Measurements from ENCODE around the gene LRRTM1.

DNA sequence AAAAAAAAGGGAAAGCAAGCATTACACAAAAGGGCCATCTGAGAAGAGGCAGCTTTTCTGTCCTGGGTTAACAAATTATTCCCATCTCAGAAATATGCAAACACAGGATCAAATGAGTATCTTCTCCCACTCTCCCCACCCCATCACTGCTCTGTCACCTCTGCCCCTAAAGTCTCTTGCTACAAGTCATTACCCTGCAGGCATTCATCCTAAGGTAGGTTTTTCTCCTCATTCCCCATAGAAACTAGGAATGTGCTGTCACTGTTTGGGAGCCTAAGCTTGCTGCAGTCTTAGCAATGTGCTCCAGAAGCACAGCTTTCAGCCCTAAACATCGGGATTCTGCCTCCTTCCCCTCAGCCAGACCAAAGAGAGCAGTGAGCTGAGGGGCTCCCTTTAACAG lies 3.6 kb downstream of the LRRTM1 start:
- TF ChIP-seq ZNF629 (tag by site-specific recombination; IDR thresholded peaks at IDR 0.05) (no peak), ZFP41 (tag by site-specific recombination; IDR thresholded peaks at IDR 0.05; ENCODE audit: borderline replicate concordance) (no peak), ZNF350 (tag by site-specific recombination; IDR thresholded peaks at IDR 0.05) (no peak), ZNF274 (IDR thresholded peaks at IDR 0.05; ENCODE audit: low read length) (no peak), ZNF274 (tag by site-specific recombination; IDR thresholded peaks at IDR 0.05; ENCODE audit: borderline replicate concordance) (no peak), ZBTB7A (tag by site-specific recombination; IDR thresholded peaks at IDR 0.05; ENCODE audit: low read depth) (no peak), ZNF394 (tag by site-specific recombination; IDR thresholded peaks at IDR 0.05; ENCODE audit: borderline replicate concordance) (no peak), ZNF121 (tag by site-specific recombination; IDR thresholded peaks at IDR 0.05) (no peak), PRDM1 (tag by site-specific recombination; IDR thresholded peaks at IDR 0.05) (no peak), ZNF174 (tag by site-specific recombination; IDR thresholded peaks at IDR 0.05) (no peak), KLF10 (tag by site-specific recombination; IDR thresholded peaks at IDR 0.05) (no peak)
- TF ChIP-seq, protein P1, sequence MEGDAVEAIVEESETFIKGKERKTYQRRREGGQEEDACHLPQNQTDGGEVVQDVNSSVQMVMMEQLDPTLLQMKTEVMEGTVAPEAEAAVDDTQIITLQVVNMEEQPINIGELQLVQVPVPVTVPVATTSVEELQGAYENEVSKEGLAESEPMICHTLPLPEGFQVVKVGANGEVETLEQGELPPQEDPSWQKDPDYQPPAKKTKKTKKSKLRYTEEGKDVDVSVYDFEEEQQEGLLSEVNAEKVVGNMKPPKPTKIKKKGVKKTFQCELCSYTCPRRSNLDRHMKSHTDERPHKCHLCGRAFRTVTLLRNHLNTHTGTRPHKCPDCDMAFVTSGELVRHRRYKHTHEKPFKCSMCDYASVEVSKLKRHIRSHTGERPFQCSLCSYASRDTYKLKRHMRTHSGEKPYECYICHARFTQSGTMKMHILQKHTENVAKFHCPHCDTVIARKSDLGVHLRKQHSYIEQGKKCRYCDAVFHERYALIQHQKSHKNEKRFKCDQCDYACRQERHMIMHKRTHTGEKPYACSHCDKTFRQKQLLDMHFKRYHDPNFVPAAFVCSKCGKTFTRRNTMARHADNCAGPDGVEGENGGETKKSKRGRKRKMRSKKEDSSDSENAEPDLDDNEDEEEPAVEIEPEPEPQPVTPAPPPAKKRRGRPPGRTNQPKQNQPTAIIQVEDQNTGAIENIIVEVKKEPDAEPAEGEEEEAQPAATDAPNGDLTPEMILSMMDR (tag by site-specific recombination; IDR thresholded peaks at IDR 0.05): no peak
- TF ChIP-seq, protein P2, sequence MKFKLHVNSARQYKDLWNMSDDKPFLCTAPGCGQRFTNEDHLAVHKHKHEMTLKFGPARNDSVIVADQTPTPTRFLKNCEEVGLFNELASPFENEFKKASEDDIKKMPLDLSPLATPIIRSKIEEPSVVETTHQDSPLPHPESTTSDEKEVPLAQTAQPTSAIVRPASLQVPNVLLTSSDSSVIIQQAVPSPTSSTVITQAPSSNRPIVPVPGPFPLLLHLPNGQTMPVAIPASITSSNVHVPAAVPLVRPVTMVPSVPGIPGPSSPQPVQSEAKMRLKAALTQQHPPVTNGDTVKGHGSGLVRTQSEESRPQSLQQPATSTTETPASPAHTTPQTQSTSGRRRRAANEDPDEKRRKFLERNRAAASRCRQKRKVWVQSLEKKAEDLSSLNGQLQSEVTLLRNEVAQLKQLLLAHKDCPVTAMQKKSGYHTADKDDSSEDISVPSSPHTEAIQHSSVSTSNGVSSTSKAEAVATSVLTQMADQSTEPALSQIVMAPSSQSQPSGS (tag by site-specific recombination; IDR thresholded peaks at IDR 0.05; ENCODE audit: low read depth): no peak
- TF ChIP-seq, protein P3, sequence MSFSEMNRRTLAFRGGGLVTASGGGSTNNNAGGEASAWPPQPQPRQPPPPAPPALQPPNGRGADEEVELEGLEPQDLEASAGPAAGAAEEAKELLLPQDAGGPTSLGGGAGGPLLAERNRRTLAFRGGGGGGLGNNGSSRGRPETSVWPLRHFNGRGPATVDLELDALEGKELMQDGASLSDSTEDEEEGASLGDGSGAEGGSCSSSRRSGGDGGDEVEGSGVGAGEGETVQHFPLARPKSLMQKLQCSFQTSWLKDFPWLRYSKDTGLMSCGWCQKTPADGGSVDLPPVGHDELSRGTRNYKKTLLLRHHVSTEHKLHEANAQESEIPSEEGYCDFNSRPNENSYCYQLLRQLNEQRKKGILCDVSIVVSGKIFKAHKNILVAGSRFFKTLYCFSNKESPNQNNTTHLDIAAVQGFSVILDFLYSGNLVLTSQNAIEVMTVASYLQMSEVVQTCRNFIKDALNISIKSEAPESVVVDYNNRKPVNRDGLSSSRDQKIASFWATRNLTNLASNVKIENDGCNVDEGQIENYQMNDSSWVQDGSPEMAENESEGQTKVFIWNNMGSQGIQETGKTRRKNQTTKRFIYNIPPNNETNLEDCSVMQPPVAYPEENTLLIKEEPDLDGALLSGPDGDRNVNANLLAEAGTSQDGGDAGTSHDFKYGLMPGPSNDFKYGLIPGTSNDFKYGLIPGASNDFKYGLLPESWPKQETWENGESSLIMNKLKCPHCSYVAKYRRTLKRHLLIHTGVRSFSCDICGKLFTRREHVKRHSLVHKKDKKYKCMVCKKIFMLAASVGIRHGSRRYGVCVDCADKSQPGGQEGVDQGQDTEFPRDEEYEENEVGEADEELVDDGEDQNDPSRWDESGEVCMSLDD (tag by site-specific recombination; IDR thresholded peaks at IDR 0.05): no peak
- TF ChIP-seq, protein P4, sequence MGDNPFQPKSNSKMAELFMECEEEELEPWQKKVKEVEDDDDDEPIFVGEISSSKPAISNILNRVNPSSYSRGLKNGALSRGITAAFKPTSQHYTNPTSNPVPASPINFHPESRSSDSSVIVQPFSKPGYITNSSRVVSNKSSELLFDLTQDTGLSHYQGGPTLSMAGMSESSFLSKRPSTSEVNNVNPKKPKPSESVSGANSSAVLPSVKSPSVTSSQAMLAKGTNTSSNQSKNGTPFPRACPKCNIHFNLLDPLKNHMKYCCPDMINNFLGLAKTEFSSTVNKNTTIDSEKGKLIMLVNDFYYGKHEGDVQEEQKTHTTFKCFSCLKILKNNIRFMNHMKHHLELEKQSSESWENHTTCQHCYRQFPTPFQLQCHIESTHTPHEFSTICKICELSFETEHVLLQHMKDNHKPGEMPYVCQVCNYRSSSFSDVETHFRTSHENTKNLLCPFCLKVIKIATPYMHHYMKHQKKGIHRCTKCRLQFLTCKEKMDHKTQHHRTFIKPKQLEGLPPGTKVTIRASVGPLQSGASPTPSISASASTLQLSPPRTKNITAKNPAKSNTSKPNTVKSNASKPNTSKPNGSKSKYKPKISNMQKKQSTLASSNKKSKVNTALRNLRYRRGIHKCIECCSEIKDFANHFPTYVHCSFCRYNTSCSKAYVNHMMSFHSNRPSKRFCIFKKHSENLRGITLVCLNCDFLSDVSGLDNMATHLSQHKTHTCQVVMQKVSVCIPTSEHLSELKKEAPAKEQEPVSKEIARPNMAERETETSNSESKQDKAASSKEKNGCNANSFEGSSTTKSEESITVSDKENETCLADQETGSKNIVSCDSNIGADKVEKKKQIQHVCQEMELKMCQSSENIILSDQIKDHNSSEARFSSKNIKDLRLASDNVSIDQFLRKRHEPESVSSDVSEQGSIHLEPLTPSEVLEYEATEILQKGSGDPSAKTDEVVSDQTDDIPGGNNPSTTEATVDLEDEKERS (tag by site-specific recombination; IDR thresholded peaks at IDR 0.05): no peak
